HG03097 (cell line): Measurements from ENCODE around the gene STK17A.
"Not testable (repeated sequence)": the region's sequence is repeated elsewhere in the genome, so short reads cannot be mapped to it uniquely, and the experiment has no call there.

Experiments
- ATAC-seq: cut with Tn5 transposase; IDR thresholded peaks from one replicate; pipeline ENCODE4 v1.9.1; 2021; ENCODE audit not compliant: unreplicated experiment, low FRiP score

The STK17A gene

DNA sequence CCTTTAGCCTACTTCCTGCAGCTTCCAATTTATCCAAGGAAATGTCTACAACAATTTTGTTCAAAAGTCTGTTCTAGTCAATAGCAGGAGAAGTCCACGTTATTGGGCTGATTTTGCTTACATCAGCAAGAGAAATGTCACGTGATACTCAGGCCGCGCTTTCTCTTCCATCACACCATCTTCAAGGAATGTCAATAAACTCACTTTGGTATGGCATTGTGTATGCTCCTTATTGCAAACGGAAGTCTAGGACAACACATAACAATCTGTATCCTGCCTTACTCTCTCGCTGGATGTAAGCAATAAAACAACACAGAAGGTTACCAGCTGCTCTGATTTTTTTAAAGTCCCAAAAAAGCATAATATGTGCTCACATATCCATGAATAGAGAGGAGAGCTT, 17.1 kb upstream of the STK17A start:
- no peak for ATAC-seq

DNA sequence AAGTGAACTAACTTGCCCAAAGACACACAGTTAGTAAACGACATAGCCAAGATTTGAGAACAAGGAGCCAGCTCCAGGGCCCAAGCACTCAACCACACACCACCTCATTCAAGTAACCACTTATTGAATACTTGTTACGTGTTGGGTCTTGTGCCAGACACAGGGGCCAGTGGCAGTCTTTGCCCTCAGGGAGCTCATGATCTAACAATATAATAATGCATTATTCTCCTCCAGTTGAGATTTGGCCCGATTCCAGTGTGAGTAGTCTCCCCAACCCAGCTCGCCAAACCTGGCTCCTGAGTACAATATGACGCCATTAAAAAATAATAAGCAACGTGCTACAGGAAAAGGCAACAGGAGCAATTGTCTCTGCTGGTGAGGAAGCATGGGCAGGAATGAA, 14.4 kb upstream of the STK17A start:
- ATAC-seq: no peak

DNA sequence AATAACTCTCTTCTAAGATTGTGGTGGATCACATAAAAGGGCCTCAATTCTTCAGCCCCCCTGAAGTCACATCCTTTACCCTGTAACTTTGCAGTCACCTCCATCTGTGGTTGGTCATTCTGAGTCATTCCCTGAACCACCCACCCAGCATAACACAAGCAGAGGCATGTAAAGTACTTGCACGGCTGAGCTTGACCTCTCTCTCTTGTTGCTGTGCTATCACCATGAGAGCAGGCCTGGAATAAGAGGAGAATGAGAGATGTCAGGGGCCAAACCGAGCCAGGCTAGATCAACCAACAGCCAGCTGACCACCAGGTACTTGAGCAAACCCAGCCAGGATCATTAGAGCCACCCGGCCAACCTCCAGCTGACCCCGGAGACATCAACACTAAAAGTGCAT, 13.5 kb upstream of the STK17A start:
- ATAC-seq: no peak

DNA sequence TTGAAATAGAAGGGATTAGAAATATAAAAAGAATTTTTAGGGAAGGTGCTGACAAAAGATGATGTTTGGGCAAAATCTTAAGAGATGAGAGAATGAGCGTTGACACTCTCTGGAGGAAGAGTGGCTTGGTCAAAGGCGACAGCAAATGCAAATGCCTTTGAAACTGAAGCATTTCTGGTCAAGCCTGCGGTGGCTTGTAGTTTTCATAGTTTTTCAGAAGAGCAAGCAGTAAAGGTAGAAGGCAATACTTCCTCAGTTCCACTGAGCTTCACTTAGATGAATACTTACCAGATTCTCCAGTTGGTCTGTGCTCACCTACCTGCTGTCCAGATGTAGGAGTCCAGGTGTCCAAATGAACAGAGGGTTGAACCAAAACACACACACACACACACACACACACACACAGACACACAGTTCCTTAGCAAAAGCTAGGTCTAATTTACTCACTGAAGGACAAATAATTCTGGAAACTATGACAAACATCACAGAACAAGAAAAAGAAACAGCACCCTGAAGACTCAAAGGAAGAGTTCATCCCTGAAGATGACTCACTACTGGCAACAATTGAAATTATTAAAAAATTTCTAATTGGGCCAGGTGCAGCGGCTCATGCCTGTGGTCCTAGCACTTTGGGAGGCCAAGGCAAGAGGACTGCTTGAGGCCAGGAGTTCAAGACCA, 12.1 kb upstream of the STK17A start:
- ATAC-seq: no peak

DNA sequence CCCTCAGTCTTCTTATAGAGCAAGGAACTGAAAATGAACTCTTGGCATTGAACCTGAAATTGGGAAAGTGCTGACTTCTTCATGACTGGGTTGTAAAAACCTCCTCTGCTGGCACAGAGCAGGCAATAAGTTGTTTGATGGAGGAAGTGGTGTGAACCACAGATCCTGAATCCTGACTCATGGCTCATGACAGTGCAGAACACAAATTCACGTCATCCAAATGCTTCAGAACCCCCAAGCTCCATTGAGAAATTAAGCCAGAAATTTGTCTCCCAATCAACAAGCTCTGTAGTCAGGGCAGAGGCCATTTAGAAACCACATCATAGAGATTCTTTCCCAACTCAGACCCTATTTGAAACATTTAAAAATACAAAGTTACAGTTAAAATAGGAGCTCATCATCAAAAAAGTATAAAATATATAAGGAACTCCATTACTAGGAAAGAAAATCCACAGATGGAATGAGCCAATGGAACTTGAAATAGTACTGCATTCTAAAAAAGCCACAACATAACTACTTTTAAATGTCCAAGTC, 10.3 kb upstream of the STK17A start:
- ATAC-seq: peak; percentile 62

DNA sequence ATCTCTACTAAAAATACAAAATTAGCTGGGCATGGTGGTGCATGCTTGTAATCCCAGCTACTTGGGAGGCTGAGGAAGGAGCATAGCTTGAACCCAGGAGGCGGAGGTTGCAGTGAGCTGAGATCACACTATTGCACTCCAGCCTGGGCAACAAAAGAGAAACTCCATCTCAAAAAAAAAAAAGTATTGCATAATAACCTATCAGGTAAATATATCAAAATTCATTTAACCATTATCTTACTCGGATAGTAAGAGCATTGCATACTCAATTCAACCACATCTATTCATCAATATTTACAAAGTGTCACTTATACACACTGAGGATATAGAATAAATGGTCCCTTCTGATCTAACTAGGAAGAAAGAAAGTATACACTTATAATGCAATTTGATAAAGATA, 9.1 kb upstream of the STK17A start:
- ATAC-seq: not testable (repeated sequence)

DNA sequence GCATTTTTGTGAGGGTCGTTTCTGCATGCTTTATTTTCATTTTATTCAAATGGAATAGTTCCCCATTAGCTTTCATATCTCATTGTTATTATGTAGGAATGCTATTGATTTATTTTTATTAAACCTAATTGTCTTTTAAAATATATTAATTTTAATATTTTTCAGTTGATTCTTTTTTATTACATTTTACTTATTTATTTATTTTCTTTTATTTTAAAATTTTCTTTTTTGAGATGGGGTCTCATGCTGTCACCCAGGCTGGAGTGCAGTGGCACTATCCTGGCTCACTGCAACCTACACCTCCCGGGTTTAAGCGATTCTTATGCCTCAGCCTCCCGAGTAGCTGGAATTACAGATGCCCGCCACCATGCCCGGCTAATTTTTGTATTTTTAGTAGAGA, 7.4 kb upstream of the STK17A start:
- no peak for ATAC-seq

DNA sequence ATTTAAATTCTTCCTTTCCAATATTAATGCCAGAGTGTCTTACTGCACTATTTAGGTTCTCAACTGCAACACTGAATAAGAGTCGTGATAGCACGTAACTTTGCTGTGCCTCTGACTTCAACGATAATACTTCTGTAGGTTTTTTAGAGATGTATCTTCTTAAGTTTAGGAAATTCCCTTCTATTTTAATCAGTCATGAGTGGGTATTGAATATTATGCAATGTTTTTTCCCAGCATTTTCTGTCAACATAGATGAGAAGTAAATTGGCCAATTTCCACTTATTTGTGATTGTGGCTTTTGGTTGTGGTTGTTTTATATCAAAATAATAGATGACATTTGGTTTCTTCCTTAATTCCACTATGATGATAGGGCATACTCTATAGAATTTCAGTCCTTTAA, 6.7 kb upstream of the STK17A start:
- no peak for ATAC-seq

DNA sequence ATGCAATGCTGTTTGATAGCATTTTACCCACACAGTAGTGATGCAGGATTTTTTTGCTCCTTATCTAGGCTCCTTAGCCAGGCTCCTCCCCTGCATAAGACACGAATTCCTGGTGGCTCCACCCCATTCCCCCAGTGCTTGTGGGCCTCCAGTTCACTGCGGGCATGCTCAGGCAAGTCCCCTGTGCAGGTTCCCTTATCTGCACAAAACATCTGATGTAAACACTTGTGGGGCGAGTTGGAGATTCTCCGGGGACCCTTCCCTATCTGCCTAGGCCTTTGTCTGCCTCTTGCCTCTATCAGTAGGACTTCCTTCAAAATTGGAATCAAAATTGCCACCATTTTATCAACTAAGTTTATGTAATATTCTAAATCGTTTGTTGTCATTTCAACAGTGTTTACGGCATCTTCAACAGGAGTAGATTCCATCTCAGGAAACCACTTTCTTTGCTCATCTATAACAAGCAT, 5.4 kb upstream of the STK17A start:
- ATAC-seq: no peak

DNA sequence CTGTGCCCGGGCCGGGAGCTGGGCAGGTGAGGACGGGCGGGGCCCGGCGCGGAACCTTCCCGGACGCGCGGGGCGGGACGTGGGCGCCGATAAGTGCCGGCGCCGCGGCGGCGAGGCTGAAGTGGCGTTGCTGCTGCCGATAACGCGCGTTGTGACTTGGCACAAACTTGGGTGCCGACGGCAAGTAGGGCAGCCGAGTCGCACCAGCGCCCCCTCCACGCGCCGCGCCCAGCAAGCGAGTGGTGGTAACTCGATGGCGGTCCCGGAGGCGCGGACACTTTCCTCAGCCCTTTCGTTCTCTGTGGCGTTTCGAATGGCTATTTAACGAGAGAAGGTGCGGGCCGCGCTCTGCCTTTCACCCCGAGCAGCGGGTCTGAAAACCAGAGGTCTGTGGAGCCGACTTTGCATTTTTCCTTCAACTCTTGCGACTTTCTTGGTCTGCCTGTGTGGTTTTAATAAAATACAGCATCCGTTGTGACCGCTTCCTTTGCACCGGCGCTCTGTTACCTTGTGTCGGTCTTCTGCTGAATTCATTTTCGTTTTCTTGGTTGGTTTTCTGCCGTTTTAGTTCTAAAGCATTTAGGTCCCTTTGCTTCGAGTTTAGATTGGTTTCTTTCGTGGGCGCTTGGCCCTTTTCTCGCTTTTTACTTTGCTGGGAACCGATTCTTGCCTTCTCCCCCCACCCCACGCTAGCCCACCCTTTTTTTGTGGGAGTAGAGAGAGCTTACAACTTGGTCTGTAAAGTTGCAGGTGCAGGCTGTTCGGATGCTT, 701 bp downstream of the STK17A start:
- peak; percentile 3 for ATAC-seq

DNA sequence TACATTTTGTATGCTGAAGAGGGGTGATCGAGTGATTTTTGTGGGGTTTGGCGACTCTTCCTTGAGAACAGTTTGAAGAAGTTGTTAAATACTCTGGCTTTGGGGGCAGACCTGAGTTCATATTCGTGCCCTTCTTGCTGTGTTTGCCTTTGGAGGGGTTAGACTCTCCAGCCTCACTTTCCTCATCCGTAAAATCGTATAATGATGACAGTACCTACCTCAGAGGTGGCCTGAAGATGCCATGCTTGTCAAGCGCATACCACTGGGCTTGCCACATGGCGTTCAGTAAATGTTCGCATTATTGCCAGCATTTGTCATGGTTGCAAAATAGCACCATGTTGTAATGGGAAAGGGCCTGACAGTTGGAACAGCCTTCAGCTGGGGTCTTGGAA, 1.3 kb downstream of the STK17A start:
- ATAC-seq: no peak

DNA sequence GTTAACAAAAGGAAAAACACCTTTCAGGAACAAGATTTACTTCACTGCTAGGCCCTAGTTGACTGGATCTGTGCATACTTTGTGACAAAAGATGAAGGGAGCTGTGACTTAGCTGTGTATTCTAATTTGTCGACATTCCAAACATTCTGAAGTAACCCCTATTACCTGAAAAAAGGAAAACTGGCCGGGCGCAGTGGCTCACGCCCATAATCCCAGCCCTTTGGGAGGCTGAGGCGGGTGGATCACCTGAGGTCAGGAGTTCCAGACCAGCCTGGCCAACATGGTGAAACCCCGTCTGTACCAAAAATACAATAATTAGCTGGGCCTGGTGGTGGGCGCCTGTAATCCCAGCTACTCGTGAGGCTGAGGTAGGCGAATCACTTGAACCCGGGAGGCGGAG, 1.8 kb downstream of the STK17A start:
- not testable (repeated sequence) for ATAC-seq

DNA sequence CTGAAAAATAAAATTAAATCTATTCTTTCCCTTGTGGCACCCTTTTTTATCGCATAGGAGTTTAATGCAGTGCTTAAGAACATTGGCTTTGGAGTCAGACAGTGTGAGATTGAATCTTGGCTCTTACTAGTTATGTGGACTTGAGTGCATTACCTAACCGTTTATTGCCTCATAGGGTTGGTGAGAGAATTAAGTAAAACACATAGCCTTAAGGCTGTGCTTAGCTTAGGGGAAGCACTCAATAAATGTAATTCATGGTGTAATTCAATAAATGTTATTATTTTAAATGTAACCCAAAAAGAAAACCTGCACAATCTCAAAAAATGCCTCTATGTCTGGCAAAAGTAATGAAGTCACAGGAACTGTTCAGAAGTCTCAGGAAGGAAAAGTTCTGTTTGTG, 2.7 kb downstream of the STK17A start:
- ATAC-seq: no peak

DNA sequence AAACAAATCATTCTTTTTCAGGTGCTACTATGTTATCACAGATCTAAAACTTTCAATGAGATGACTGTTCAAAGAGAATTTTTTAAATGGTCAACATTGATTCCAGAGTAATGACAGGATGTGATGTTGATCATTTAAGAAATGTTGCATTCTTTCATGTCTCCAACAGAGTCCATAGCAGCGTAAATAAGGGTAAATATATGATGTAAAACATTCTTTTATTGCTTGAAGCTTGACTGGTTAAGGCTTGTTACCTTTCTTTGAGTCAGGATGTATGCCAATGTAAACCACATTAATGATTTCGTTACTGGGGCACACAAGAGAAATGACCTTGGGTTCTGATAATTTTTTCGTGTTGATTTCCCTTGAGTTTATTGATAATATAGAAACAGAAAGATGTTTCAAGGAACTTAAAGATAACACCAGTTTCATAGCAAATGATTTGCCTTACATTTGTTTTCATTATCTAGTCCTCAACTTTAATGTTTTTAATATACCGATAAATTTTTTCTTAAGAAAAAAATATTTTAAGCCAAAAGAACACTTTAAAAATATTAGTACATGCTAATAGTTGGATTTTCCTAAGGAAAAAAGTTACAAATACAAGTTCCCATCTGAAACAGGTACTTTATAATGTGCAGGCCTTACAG, 3.5 kb downstream of the STK17A start:
- no peak for ATAC-seq

DNA sequence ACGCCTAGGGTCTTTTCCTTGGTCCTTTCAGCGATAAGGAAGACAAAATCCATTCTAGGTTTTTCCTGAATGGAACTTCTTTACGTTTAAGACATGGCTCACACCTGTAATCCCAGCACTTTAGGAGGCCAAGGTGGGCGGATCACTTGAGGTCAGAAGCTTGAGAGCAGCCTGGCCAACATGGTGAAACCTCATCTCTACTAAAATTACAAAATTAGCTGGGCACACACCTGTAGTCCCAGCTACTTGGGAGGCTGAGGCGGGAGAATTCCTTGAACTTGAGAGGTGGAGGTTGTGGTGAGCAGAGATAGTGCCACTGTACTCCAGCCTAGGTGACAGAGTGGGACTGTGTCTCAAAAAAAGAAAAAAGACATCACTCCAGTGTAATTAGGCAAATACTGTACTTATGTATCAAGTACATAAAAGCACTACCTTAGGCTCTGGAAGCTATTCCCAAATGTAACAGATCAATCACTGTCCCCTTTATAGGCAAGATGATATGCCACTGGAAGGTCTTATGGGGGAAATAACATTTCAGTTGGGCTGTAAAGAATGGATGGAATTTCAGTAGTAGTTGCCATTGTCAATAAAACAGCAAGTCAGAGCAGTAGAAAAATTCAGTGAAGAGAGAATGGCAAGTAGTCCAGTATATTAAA, 5.7 kb downstream of the STK17A start:
- no peak for ATAC-seq

DNA sequence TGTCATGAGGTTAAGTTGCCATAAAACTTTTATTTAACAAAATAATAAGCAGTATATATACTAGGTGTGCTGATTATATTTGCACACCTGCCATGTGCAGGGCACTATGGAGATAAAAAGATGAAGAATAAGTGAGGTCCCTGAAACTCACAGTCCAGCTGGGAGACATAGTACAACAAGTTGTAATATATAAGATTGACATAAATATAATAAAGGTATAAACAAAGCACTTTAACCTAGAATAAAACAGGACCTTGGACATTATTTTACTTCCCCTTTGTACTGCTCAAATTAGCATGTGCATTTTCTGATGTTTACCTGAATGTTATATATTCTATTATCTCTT, 6.2 kb downstream of the STK17A start:
- no peak for ATAC-seq

DNA sequence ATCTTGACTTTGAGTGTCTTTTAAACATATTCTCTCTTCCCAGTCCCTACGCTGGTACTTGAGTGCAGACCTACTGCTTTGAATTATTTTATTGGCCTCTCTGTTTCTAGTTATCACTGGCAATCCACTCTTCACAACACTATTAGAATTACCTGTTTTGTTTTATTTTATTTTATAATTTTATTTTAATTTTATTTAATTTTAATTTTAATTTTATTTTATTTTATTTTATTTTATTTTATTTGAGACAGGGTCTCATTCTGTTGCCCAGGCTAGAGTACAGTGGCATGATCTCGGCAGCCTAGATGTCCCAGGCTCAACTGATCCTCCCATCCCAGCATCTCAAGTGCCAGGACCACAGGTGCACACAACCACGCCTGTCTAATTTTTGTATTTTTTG, 6.8 kb downstream of the STK17A start:
- ATAC-seq: no peak

DNA sequence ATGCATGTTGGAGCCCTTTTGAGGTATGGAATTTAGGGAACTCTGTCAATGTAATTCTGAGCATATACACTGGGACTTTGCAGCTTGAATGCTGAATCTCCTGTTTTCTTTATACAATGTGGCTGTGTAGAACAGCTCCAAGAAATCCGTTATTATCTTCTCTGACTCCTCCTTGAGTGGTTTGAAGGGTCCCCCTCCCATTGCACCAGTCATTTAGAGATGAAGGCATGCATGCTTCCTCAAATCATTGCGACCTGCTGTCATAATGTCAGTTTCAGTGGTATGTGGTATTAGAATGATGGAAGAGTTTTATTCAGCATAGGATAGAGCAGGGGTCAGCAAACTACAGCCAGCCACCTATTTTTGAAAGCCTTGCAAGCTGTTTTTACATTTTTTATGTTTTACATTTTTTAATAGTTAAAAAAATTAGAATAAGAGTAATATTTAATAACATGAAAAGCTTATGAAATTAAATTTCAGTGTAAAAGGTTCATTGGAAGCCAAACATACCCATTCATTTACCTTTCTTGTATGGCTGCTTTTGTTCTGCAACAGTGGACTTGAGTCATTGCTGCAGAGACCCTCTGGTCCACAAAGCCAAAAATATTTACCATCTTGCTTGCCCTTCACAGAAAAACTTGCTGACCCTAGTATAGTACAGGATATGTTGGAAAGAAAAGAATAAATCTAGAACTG, 8.1 kb downstream of the STK17A start:
- ATAC-seq: peak; percentile 53

DNA sequence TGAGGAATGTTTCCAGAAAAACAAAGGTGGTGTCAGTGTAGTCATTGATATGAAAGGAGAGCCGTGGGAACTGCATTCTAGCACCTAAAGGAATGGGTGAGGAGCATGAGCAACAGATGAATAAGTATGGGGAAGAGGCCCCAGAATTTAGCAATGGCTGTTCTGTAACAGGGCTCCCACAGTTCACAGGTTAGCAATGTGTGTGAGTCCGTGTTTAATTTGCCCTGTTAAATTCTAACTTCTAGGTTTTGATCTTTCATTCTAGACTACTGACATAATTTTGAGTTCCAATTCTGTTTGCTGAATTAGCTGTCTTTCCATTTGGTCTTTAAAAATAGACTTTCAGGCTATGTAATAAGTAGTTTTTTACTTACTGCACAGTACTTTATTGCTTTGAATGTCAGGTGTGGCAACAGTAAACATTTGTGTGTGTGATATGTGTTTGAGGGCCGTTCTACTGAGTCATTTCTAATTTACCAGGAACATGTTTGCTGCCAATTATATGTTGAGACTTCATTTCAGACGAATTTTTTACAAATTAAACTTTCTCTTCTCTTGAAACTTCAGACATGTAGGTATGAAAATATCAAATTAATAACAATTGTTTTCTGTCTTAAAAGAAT, 8.8 kb downstream of the STK17A start:
- no peak for ATAC-seq

DNA sequence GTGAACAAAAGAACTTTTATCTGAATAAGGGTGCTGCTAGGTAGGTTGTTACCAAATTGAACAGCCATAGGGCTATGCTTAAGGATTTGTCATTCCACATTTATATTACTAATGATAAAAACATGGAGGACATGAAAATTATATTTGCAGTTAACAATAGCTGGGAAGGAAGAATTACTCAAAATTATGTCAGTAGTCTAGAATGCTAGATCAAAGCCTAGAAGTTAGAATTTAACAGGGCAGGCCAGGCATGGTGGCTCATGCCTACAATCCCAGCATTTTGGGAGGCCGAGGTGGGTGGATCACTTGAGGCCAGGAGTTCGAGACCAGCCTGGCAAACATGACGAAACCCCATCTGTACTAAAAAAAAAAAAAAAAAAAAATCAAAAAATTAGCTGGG, 9.4 kb downstream of the STK17A start:
- no peak for ATAC-seq
